Retina (tissue), 1 donor: ENCODE data around the gene ZFYVE26.
A peak's percentile ranks its signal among the peaks of the same experiment; 100 is the strongest.
"Not testable (repeated sequence)": the region's sequence is repeated elsewhere in the genome, so short reads cannot be mapped to it uniquely, and the experiment has no call there.

Experiments used
- DNase-seq: peaks from one replicate; pipeline ENCODE4 v3.0.0-alpha.2; 2016

ZFYVE26 gene

GRCh38 chr14:67816326-67817002 is at the start of gene ZFYVE26:
ZFYVE26 (minus strand) TSS chr14:67816590; CDS start chr14:67815963, 627 bp downstream.
- DNase-seq: peak; percentile 91

- DNase-seq: no peak
These were observed 46.8 kb upstream of the ZFYVE26 start for GRCh38 chr14:67863223-67863622.

GRCh38 chr14:67859169-67859749 is 42.9 kb upstream of the ZFYVE26 start:
- no peak for DNase-seq

GRCh38 chr14:67857778-67858350 is 41.5 kb upstream of the ZFYVE26 start:
- no peak for DNase-seq

GRCh38 chr14:67856827-67857226 is 40.4 kb upstream of the ZFYVE26 start:
- DNase-seq: no peak

- no peak for DNase-seq
These were observed 37.3 kb upstream of the ZFYVE26 start for GRCh38 chr14:67853715-67854114.

GRCh38 chr14:67852926-67853604 is 36.7 kb upstream of the ZFYVE26 start:
- no peak for DNase-seq

- no peak for DNase-seq
These were observed 35.5 kb upstream of the ZFYVE26 start for GRCh38 chr14:67851785-67852410.

- no peak for DNase-seq
These were observed 33.9 kb upstream of the ZFYVE26 start for GRCh38 chr14:67850066-67850830.

- no peak for DNase-seq
These were observed 29.7 kb upstream of the ZFYVE26 start for GRCh38 chr14:67846029-67846610.

- DNase-seq: peak; percentile 32
These were observed 20.7 kb upstream of the ZFYVE26 start for GRCh38 chr14:67837011-67837624.

- DNase-seq: no peak
These were observed 19.2 kb upstream of the ZFYVE26 start for GRCh38 chr14:67835596-67835995.

- DNase-seq: no peak
These were observed 17.0 kb upstream of the ZFYVE26 start for GRCh38 chr14:67833403-67833802.

- DNase-seq: no peak
These were observed 14.7 kb upstream of the ZFYVE26 start for GRCh38 chr14:67831113-67831512.

GRCh38 chr14:67821121-67821520 is 4.7 kb upstream of the ZFYVE26 start:
- DNase-seq: no peak

- DNase-seq: no peak
These were observed 4.1 kb upstream of the ZFYVE26 start for GRCh38 chr14:67820428-67820971.

GRCh38 chr14:67819563-67820421 is 3.4 kb upstream of the ZFYVE26 start, which contains the start of gene RAD51B:
RAD51B (plus strand) TSS chr14:67819779.
- DNase-seq: peak; percentile 95

- not testable (repeated sequence) for DNase-seq
These were observed 2.1 kb upstream of the ZFYVE26 start for GRCh38 chr14:67818476-67818875.

- no peak for DNase-seq
These were observed 1.5 kb upstream of the ZFYVE26 start for GRCh38 chr14:67817750-67818438.
